ENCODE data around the gene ANKRD10.

- TF ChIP-seq CTCF (IDR thresholded peaks at IDR 0.05) = no peak
- TF ChIP-seq POLR2A (IDR thresholded peaks at IDR 0.05) = no peak
Observed at GRCh38 chr13:110845520-110845919, 69.3 kb downstream of the ANKRD10 start.
